ACC112 (cell line): ENCODE results near the gene GOLGA8H.
"Not testable (repeated sequence)": the region's sequence is repeated elsewhere in the genome, so short reads cannot be mapped to it uniquely, and the experiment has no call there.

Experiments
- H2AFZ ChIP-seq: fragments of 200-600 bp; sonication (generic); one replicate; pipeline ENCODE4 v1.6.0; 2017; ENCODE audit warnings: antibody characterized with exemption, low read length; ENCODE audit not compliant: unreplicated experiment
- H3K27ac ChIP-seq: fragments of 200-600 bp; sonication (generic); 2 replicates; pipeline ENCODE4 v1.5.1; 2014; ENCODE audit warnings: low read depth, mild to moderate bottlenecking, antibody characterized with exemption, low read length, moderate library complexity
- H3K27me3 ChIP-seq: fragments of 200-600 bp; sonication (generic); 2 replicates; pipeline ENCODE4 v1.6.1; 2014; ENCODE audit warnings: mild to moderate bottlenecking, antibody characterized with exemption, low read length, moderate library complexity, mixed read lengths; ENCODE audit not compliant: insufficient read depth
- H3K36me3 ChIP-seq: fragments of 200-600 bp; sonication (generic); 2 replicates; pipeline ENCODE4 v1.6.1; 2016; ENCODE audit warnings: mild to moderate bottlenecking, antibody characterized with exemption, low read length, moderate library complexity, mixed read lengths; ENCODE audit not compliant: insufficient read depth
- H3K4me1 ChIP-seq: fragments of 200-600 bp; sonication (generic); one replicate; pipeline ENCODE4 v1.6.1; 2016; ENCODE audit warnings: low read length, mixed read lengths; ENCODE audit not compliant: insufficient read depth, unreplicated experiment, control insufficient read depth
- H3K4me3 ChIP-seq: fragments of 200-600 bp; sonication (generic); 2 replicates; pipeline ENCODE4 v1.5.1; 2014; ENCODE audit warnings: mild to moderate bottlenecking, low read depth, low read length
- H3K79me2 ChIP-seq: fragments of 200-600 bp; sonication (generic); one replicate; pipeline ENCODE4 v1.6.0; 2016; ENCODE audit warnings: low read length; ENCODE audit not compliant: control insufficient read depth, unreplicated experiment, insufficient read depth

Gene GOLGA8H

GRCh38 chr15:30650012-30650929, 46.4 kb downstream of the GOLGA8H start:
- peak overlapping the region; percentile 55 for H3K27ac ChIP-seq

DNA sequence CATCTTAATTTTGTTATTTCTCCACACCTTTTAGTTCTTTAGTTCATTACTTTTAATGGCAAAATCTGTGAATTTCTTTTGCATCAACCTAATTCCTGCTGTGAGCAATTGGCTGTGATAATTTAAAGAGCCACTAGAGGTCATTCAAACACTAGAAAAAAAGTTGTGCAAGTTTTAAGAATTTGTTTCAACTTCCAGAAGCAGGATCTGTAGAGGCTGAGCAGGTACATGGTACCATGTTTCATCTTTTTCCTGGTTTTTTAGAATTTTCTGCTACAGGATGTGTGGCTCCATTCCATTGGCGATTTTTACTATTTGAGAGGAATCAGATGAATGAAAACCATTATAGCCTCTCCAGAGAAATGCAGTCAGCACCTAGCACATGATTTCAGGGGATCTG, 57.3 kb downstream of the GOLGA8H start:
- H3K27me3 ChIP-seq, H3K4me3 ChIP-seq, H3K79me2 ChIP-seq, H3K36me3 ChIP-seq, H3K4me1 ChIP-seq, H2AFZ ChIP-seq, H3K27ac ChIP-seq: not testable (repeated sequence)

More at GRCh38 chr15:30650012-30650929, 46.4 kb downstream of the GOLGA8H start:
- no peak overlapping the region for H3K4me3 ChIP-seq
- no peak overlapping the region for H2AFZ ChIP-seq
- H3K27me3 ChIP-seq, result no peaks in the 10 kb centered on the region
- peaks cover 21% of the 10 kb centered on the region for H3K79me2 ChIP-seq
- peaks cover 8% of the 10 kb centered on the region for H3K4me1 ChIP-seq
- H3K36me3 ChIP-seq, result 0 out of 2 replicates have a peak, but pooled peaks cover 7% of the 10 kb centered on the region
